LNCaP clone FGC (cell line): ENCODE measurements around the gene CRABP2.

Experiments
- DNase-seq: peaks from one replicate; pipeline ENCODE4 v3.0.0-alpha.2; 2011; ENCODE audit warnings: low read depth
- H3K4me3 ChIP-seq: 2 replicates; pipeline ENCODE4 v1.5.1; 2011; ENCODE audit warnings: mild to moderate bottlenecking, low read depth, low read length, control low read depth
- CTCF ChIP-seq: IDR thresholded peaks from 2 replicates; pipeline ENCODE4 v1.5.1; 2012; ENCODE audit warnings: mild to moderate bottlenecking; ENCODE audit not compliant: control insufficient read depth, insufficient read depth; ENCODE audit errors: extremely low read depth

CRABP2 gene

GRCh38 chr1:156709031-156709430 lies 3.6 kb upstream of the CRABP2 start:
- DNase-seq: no peak
- no peak overlapping the region for H3K4me3 ChIP-seq
- no peak for TF ChIP-seq CTCF

GRCh38 chr1:156708218-156708661 lies 2.9 kb upstream of the CRABP2 start:
- no peak overlapping the region for H3K4me3 ChIP-seq
- TF ChIP-seq CTCF: no peak
- DNase-seq: no peak

- DNase-seq: no peak
- H3K4me3 ChIP-seq: no peak overlapping the region
These were observed 2.2 kb upstream of the CRABP2 start for GRCh38 chr1:156707417-156708217.

DNA sequence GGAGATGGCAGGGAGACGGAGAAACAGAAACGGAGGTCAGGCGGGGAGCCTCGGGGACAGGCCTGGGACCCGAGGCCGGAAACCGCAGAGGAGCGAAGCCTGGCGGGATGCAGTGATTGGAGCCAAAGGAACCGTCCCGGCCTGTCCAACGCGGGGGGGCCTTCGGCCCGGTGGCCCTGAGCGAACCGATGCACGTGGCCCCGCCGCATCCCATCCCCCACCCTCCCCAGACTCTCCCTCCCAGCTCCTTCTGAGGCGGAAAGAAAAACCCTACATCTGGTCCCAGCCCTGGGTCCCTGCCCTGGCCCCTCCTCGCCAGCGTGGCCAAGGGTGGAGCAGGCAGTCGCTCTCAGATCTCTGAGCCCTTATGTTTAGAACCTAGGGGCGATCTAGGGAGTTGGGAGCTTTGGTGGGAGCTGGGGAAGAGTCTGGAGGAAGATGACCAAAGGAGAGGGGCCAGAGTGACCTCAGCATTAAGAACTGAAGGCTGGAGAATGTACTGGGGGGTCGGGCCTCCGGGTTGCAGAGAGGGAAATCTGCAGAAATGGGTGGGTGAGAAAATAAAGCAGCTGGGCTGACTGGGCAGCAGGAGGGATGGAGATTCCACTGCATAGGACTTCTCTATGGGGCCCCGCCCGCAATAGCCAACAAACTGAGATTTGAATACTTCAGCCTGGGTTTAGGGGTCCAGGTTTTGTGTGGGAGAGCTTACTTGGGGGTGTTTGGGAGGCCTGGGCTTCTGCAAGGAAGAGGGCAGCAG lies 1.5 kb upstream of the CRABP2 start:
- TF ChIP-seq CTCF: no peak
- no peak for DNase-seq
- H3K4me3 ChIP-seq: no peak overlapping the region

More at GRCh38 chr1:156707417-156708217, 2.2 kb upstream of the CRABP2 start:
- no peak for TF ChIP-seq CTCF

DNA sequence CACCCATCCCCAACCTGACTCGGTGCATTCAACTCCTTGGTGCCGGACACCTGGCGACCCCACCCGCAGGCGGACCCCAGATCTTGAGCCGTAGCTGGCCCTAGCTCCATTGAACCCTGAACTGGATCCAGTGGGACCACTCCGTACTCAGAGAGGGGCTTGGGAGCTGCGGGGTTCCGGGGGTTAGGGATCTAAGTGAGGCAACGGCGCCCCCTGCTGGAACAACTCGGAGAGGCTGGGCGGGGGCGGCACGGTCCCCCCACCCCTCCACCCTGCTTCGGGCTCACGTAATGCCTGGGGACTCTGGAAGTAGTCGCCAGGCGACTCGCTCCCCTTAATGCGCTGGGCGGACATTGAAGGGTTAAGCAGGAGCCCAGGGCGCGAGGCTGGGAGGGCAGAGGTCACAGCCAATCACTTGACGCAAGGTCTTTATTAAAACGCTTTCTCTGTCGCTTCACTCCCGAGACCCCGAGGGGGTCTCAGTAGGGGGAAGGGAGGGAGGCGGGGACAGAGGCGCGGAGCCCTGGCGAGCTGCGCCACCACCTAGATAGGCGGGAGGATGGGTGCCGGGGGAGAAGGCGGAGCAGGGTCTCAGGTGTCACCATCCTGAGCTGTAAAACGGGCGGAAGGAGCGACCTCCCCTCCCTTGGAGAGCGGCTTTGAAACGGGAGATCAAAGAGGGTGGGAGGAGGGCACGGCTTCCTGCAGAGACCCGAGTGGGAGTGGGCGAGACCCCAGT lies 704 bp upstream of the CRABP2 start:
- H3K4me3 ChIP-seq: peak overlapping the region; percentile 38
- no peak for DNase-seq
- peak; percentile 69 for TF ChIP-seq CTCF

DNA sequence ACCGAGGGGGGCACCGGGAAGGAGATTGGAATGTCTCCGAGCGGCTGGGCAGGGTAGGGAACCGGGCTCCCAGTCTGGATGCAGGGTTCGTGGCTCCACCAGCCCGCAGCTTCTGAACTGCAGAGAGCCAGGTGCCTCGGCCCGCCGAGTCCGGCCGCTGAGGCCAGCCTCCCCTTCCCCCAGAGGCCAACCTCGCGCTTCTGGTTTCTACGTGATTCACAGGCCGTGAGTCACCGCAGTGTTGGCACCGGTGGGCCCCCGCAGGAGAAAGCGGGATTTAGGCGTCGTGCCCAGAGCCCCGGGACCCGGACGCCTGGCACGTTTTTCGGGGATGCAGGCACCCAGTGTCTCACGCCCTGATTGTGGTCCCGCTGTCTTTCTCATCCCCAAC lies 458 bp downstream of the CRABP2 start:
- DNase-seq: no peak

More for the DNA sequence above, 458 bp downstream of the CRABP2 start:
- H3K4me3 ChIP-seq: no peak overlapping the region
- TF ChIP-seq CTCF: no peak
